Esophagus squamous epithelium (tissue), 5 donors: Measurements from ENCODE around the gene SLC25A48. TPM values are rescaled to one million over a fixed set of nuclear protein-coding genes. Genes with fewer than 3 reads are reported as not detected.
A peak's percentile ranks its signal among the peaks of the same experiment; 100 is the strongest.

Source experiments
- DNase-seq: peaks from one replicate; lab custom pipeline; 2025; lab: John Stamatoyannopoulos, UW
- H3K27ac ChIP-seq, 4 donors: fragments of 200-600 bp; sonication (generic); one replicate each; pipeline ENCODE4 v1.5.1; 2016 to 2019; ENCODE audit warnings: mild to moderate bottlenecking in 1 of 4
- H3K27me3 ChIP-seq, 4 donors: fragments of 200-600 bp; sonication (generic); 1 replicate in 3 of 4; 2 replicates in 1 of 4; pipeline versions ENCODE4 v1.5.1 to v1.6.0; 2017 to 2021; ENCODE audit warnings: antibody characterized with exemption in 1 of 4
- H3K36me3 ChIP-seq, 3 donors: fragments of 200-600 bp; sonication (generic); one replicate each; pipeline ENCODE4 v1.5.1; 2016 to 2019
- H3K4me1 ChIP-seq, 3 donors: fragments of 200-600 bp; sonication (generic); one replicate each; pipeline ENCODE4 v1.5.1; 2017 to 2019
- H3K4me3 ChIP-seq, 4 donors: fragments of 200-600 bp; sonication (generic); 1 replicate in 3 of 4; 2 replicates in 1 of 4; pipeline ENCODE4 v1.5.1; 2016 to 2019; ENCODE audit warnings: mild to moderate bottlenecking in 2 of 4, moderate library complexity in 1 of 4
- H3K9me3 ChIP-seq, 3 donors: fragments of 200-600 bp; sonication (generic); one replicate each; pipeline ENCODE4 v1.5.1; 2016 to 2019
- POLR2A ChIP-seq, 4 donors: fragments of 450-650 bp; IDR thresholded peaks; one replicate each; pipeline ENCODE4 v1.6.1; 2017; ENCODE audit warnings: antibody characterized with exemption in 4 of 4, mild to moderate bottlenecking in 4 of 4, moderate library complexity in 3 of 4
- WGBS, 2 donors: methylation state at CpG; one replicate each; pipeline ENCODE4 v1.1.5; 2018; 5-methylcytosine and 5-hydroxymethylcytosine counted together
- intact Hi-C: fragments of 100-400 bp; cut with DNase I; formaldehyde crosslinking; loops from one replicate; pipeline ENCODE4 v1.15.0; 2022
- total RNA-seq, 4 donors: library from RNA; depleted of rRNA; stranded (reverse); fragments of >200 nt; gene quantifications; one replicate each; pipeline ENCODE4 v1.1.0, GENCODE V29; 2016
- TF ChIP-seq, protein P1 (sequence below), 6 experiments: fragments of 450-650 bp in 4 of 6; fragments of 200-600 bp in 2 of 6; sonication (generic) in 2 of 6; IDR thresholded peaks; one replicate each; pipeline ENCODE4 v1.5.1; 2016 to 2019; ENCODE audit warnings: antibody characterized with exemption in 6 of 6, mild to moderate bottlenecking in 4 of 6, moderate library complexity in 4 of 6
- donor health status: DM: yes; HTN: yes; CAD: no.

The SLC25A48 gene
- total RNA-seq, 4 donors from 2014 or later: 0.19 to 1.3 (median 0.48) TPM

DNA sequence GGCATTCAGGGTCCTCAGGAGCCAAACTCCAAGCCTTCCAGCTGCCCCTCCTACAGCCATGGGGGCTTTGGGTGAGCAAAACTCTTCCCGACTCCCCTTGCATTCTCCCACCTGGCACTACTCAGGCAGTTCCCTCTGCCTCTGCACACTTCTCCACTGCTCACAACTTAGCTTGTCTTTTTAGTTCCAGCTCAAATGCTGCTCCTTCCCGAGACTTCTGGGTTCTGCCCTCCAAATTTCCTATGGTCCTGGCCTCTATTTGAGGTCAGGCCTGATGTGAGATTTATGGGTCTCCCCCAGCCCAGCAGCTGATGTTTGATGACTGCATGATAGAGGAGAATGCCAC is 5.7 kb upstream of the SLC25A48 start:
- no peak for TF ChIP-seq POLR2A (IDR thresholded peaks at IDR 0.05)
- TF ChIP-seq, protein P1, sequence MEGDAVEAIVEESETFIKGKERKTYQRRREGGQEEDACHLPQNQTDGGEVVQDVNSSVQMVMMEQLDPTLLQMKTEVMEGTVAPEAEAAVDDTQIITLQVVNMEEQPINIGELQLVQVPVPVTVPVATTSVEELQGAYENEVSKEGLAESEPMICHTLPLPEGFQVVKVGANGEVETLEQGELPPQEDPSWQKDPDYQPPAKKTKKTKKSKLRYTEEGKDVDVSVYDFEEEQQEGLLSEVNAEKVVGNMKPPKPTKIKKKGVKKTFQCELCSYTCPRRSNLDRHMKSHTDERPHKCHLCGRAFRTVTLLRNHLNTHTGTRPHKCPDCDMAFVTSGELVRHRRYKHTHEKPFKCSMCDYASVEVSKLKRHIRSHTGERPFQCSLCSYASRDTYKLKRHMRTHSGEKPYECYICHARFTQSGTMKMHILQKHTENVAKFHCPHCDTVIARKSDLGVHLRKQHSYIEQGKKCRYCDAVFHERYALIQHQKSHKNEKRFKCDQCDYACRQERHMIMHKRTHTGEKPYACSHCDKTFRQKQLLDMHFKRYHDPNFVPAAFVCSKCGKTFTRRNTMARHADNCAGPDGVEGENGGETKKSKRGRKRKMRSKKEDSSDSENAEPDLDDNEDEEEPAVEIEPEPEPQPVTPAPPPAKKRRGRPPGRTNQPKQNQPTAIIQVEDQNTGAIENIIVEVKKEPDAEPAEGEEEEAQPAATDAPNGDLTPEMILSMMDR (IDR thresholded peaks at IDR 0.05): no peak
- Histone ChIP-seq H3K27ac (no peak overlapping the region), H3K36me3 (no peaks in the 10 kb centered on the region), H3K9me3 (no peaks in the 10 kb centered on the region), H3K4me3 (no peak overlapping the region), H3K27me3 (peaks cover 0 to 55% (median 0%) of the 10 kb centered on the region in 4 donors), H3K4me1 (no peaks in the 10 kb centered on the region)
- intact Hi-C loops: loop anchor here (5.0 to 10.0 kb wide), 2 partner anchors 94 to 361 kb away; no protein-coding TSS in a partner anchor
- WGBS, 2 donors: 82 to 85% methylated on average over 1 to 2 of the region's 2 CpGs
- no peak for DNase-seq

DNA sequence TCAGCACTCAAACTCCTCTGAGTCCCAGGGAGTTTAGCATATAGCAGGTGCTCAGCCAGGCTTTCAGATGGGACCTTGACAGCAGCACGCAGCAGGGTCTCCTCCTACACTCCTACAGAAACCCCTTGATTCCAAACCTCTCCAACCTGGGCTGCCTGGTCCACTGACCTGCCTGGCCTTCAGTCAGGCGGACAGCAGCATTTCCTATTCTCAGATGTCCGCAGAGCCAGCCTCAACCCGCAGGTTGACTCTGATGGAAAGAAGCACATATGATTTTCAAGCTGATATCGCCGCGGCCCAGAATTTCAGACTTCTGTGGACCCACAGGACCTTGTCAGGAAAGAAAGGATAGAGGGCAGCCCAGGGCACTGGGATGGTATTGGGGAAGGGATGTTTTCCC is 5.3 kb upstream of the SLC25A48 start:
- Histone ChIP-seq H3K9me3 (no peaks in the 10 kb centered on the region), H3K36me3 (no peaks in the 10 kb centered on the region), H3K4me1 (peaks cover 0 to 2% (median 2%) of the 10 kb centered on the region in 3 donors), H3K27me3 (peaks cover 0 to 60% (median 0%) of the 10 kb centered on the region in 4 donors), H3K4me3 (no peak overlapping the region), H3K27ac (no peak overlapping the region)
- 61% methylated on average over 4 of the region's 7 CpGs; no CpG with 5 or more reads in 1 of the 2 donors for WGBS, 2 donors
- no peak for DNase-seq
- intact Hi-C loops: loop anchor here (5.0 to 10.0 kb wide), 2 partner anchors 94 to 362 kb away; no protein-coding TSS in a partner anchor
- TF ChIP-seq, protein P1 (IDR thresholded peaks at IDR 0.05): no peak
- no peak for TF ChIP-seq POLR2A (IDR thresholded peaks at IDR 0.05)

DNA sequence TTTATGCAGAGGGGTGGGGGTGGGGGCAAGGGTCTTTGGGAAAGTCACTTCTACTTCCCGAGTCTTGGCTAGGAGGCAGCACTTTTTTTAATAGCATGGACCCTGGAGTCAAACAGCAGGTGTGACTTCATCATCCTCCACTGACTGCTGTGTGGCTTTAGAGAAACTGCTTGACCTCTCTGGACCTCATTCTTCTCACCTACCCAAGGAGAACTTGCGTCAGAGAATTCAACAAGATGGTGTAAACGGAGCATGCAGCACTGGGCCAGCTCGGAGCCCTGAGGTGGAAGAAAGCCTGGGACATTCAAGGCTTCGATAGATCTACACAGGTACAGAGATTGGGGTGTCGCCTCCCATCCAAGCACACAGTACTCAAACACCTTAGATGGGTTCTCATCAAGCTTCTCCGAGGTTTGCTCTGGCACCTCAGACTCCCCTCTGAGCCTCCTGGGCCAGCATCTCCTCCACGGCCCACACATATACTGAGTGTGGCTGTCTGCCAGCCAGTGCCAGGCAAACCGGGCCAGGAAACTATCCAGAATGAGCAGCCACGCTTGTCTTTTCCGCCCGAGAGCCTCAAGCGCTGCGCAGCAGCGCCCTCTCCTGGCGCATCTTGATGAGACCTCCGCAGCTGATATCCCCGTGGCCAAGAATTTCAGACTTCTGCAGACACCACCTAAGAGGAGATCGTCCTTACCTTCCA is 4.6 kb upstream of the SLC25A48 start:
- no peak for DNase-seq
- H3K9me3 ChIP-seq: no peaks in the 10 kb centered on the region
- no peak overlapping the region for H3K27ac ChIP-seq
- H3K4me1 ChIP-seq: peaks cover 4 to 9% (median 6%) of the 10 kb centered on the region in 3 donors
- TF ChIP-seq, protein P1 (IDR thresholded peaks at IDR 0.05): peak; percentile 18 to 87 (median 71)
- no peak for TF ChIP-seq POLR2A (IDR thresholded peaks at IDR 0.05)
- intact Hi-C loops: loop anchor here (5.0 to 10.0 kb wide), 3 partner anchors 95 to 363 kb away; no protein-coding TSS in a partner anchor
- no peaks in the 10 kb centered on the region for H3K36me3 ChIP-seq
- WGBS, 2 donors: 22 to 41% methylated on average over 6 to 19 of the region's 19 CpGs
- H3K27me3 ChIP-seq: peaks cover 0 to 61% (median 0%) of the 10 kb centered on the region in 4 donors
- no peak overlapping the region for H3K4me3 ChIP-seq

DNA sequence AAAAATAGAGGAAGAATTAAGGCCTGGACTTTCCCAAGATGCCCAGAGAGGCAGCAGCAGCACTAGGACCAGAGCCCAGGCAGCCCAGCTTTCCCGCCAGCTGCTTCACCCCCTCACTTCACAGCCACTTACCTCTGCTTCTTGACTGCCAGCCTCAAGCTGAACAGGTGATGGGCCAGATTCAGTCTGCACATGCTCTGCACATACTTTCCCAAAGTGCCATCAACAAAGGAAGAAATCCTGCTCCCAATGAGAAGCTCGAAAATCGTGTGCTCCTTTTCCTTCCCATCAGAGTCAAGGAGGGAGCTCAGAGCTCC is 4.1 kb upstream of the SLC25A48 start:
- Histone ChIP-seq H3K36me3 (no peaks in the 10 kb centered on the region), H3K4me3 (no peak overlapping the region), H3K27ac (no peak overlapping the region), H3K27me3 (peaks cover 0 to 66% (median 0%) of the 10 kb centered on the region in 4 donors), H3K4me1 (peaks cover 9 to 14% (median 10%) of the 10 kb centered on the region in 3 donors), H3K9me3 (no peaks in the 10 kb centered on the region)
- 30 to 83% methylated on average over 1 to 2 of the region's 3 CpGs for WGBS, 2 donors
- DNase-seq: no peak
- intact Hi-C loops: loop anchor here (5.0 kb wide), 1 partner anchor 268 kb away; no protein-coding TSS in a partner anchor
- no peak for TF ChIP-seq POLR2A (IDR thresholded peaks at IDR 0.05)
- TF ChIP-seq, protein P1 (IDR thresholded peaks at IDR 0.05): peak in 1 of 6 experiments; percentile 0

DNA sequence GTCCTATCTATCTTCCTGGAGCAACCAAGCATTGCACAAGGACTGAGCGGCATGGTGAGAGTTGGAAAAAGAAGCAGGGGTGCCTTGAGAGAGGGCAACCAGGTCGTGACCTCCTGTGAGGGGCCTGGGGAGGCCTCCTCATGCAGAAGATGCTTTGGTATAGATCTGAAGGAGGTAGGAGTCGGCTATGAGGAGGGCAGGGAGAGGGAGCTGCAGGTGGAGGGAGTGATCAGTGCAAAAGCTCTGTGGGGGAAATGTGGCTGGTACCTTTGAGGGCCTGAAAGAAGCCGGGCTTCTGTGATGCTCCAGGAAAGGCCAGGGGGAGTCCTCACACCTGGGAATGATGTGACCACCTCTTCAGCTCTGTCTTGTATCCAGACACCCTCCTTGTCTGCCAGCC is 3.6 kb upstream of the SLC25A48 start:
- no peak overlapping the region for H3K27ac ChIP-seq
- H3K27me3 ChIP-seq: peaks cover 0 to 71% (median 0%) of the 10 kb centered on the region in 4 donors
- 59 to 68% methylated on average over 4 of the region's 4 CpGs for whole genome bisulfite sequencing, 2 donors
- H3K36me3 ChIP-seq: no peaks in the 10 kb centered on the region
- TF ChIP-seq, protein P1 (IDR thresholded peaks at IDR 0.05): no peak
- no peak for TF ChIP-seq POLR2A (IDR thresholded peaks at IDR 0.05)
- DNase-seq: no peak
- no peak overlapping the region for H3K4me3 ChIP-seq
- intact Hi-C loops: loop anchor here (5.0 kb wide), 1 partner anchor 269 kb away; no protein-coding TSS in a partner anchor
- H3K9me3 ChIP-seq: no peaks in the 10 kb centered on the region
- peaks cover 9 to 14% (median 10%) of the 10 kb centered on the region in 3 donors for H3K4me1 ChIP-seq
